Neural progenitor cell (in vitro differentiated cells): ENCODE results near the gene RABAC1. TPM values are rescaled to one million over a fixed set of nuclear protein-coding genes. Genes with fewer than 3 reads are reported as not detected.

Experiments used
- DNase-seq: peaks from one replicate; pipeline ENCODE4 v3.0.0-alpha.2; 2016; ENCODE audit warnings: low spot score
- H2AFZ ChIP-seq: fragments of 200-600 bp; sonication (generic); replicated peaks from 2 replicates; pipeline ENCODE4 v1.6.1; 2016; ENCODE audit warnings: antibody characterized with exemption
- H3F3A ChIP-seq: fragments of 200-600 bp; sonication (generic); 2 replicates; pipeline ENCODE4 v1.6.1; 2016; ENCODE audit warnings: antibody characterized with exemption, low read depth
- H3K27ac ChIP-seq: fragments of 200-600 bp; sonication (generic); 2 replicates; pipeline ENCODE4 v1.5.1; 2016; ENCODE audit warnings: mild to moderate bottlenecking
- H3K27me3 ChIP-seq: fragments of 200-600 bp; sonication (generic); 2 replicates; pipeline ENCODE4 v1.6.1; 2016; ENCODE audit warnings: mild to moderate bottlenecking, moderate library complexity
- H3K36me3 ChIP-seq: fragments of 200-600 bp; sonication (generic); 2 replicates; pipeline ENCODE4 v1.5.1; 2016
- H3K4me1 ChIP-seq: fragments of 200-600 bp; sonication (generic); 2 replicates; pipeline ENCODE4 v1.6.1; 2016; ENCODE audit warnings: mixed run types
- H3K4me2 ChIP-seq: fragments of 200-600 bp; sonication (generic); 2 replicates; pipeline ENCODE4 v1.6.1; 2016
- H3K4me3 ChIP-seq: fragments of 200-600 bp; sonication (generic); 2 replicates; pipeline ENCODE4 v1.5.1; 2016
- H3K79me2 ChIP-seq: fragments of 200-600 bp; sonication (generic); 2 replicates; pipeline ENCODE4 v1.6.1; 2016; ENCODE audit warnings: low read depth
- H3K9ac ChIP-seq: fragments of 200-600 bp; sonication (generic); 2 replicates; pipeline ENCODE4 v1.6.1; 2016
- H3K9me3 ChIP-seq: fragments of 200-600 bp; sonication (generic); 2 replicates; pipeline ENCODE4 v1.5.1; 2016; ENCODE audit warnings: low read depth
- H4K20me1 ChIP-seq: fragments of 200-600 bp; sonication (generic); 2 replicates; pipeline ENCODE4 v1.6.1; 2016; ENCODE audit warnings: low read depth
- H3K27ac Mint-ChIP-seq: 3 replicates; pipeline ENCODE4 v1.8.0; 2021; ENCODE audit warnings: mixed read lengths
- H3K27me3 Mint-ChIP-seq: 2 replicates; pipeline ENCODE4 v1.8.0; 2022; ENCODE audit warnings: low read depth, mild to moderate bottlenecking, inconsistent platforms, moderate library complexity, mixed read lengths; ENCODE audit not compliant: insufficient read depth
- H3K36me3 Mint-ChIP-seq: 3 replicates; pipeline ENCODE4 v1.8.0; 2021; ENCODE audit warnings: mixed read lengths
- H3K4me1 Mint-ChIP-seq: 3 replicates; pipeline ENCODE4 v1.8.0; 2021; ENCODE audit warnings: mixed read lengths
- H3K4me3 Mint-ChIP-seq: 3 replicates; pipeline ENCODE4 v1.8.0; 2021; ENCODE audit warnings: mild to moderate bottlenecking, moderate library complexity, mixed read lengths
- H3K9me3 Mint-ChIP-seq: 3 replicates; pipeline ENCODE4 v1.8.0; 2020; ENCODE audit warnings: mixed read lengths
- EZH2 ChIP-seq: fragments of 200-600 bp; sonication (generic); IDR thresholded peaks from 2 replicates; pipeline ENCODE4 v1.6.1; 2017; ENCODE audit warnings: antibody characterized with exemption, mild to moderate bottlenecking, moderate library complexity
- EZH2phosphoT487 ChIP-seq: fragments of 200-600 bp; sonication (generic); IDR thresholded peaks from 2 replicates; pipeline ENCODE4 v1.6.1; 2017; ENCODE audit warnings: antibody characterized with exemption
- total RNA-seq: library from RNA; depleted of rRNA; stranded (reverse); fragments of >200 nt; gene quantifications from 2 replicates; pipeline ENCODE4 v1.2.3, GENCODE V29; 2015; ENCODE audit warnings: low replicate concordance
- TF ChIP-seq, protein P1 (sequence below): fragments of 200-600 bp; sonication (generic); IDR thresholded peaks from 2 replicates; pipeline ENCODE4 v1.5.1; 2017; ENCODE audit warnings: antibody characterized with exemption, mild to moderate bottlenecking

RABAC1 gene
- total RNA-seq, 1 donor from 2014 or later, result 33.1 TPM

DNA sequence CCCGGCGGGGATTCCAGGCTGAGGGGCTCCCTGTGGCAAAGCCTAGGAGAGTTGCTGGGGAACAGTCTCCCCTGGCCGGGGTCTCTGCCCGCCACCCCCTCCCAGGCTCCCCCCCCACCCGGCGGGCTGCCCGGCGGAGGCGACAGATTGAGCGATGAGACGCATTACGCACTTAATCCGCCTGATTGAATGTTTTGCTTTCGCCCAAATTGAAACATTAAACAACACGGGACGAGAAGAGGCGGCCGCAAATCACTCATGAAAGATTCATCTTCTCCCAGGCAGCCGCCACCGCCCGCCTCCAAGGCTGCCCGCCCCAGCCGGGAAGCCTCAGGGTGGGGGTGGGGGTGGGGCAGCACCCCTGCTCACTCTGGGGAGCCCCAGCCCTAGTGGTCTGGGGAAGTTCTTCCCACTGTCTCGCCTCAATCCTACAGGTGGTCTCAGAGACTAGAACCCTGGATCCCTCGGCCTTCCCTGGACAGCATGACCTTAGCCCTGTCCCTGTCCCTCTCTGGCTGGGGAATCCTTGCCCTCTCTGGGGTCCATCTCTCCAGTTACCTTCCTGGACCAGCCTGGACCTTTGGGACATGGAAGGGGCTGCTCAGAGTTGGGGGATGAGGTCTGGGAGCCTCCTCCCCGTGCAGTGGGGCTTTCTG, 23.2 kb downstream of the RABAC1 start:
- H3K9me3 Mint-ChIP-seq, result no peaks in the 10 kb centered on the region
- no peak overlapping the region for H3K4me3 Mint-ChIP-seq
- Histone ChIP-seq H3K27ac (no peak overlapping the region), H3K4me3 (no peak overlapping the region), H3K9me3 (no peaks in the 10 kb centered on the region), H3K36me3 (no peaks in the 10 kb centered on the region), H3K79me2 (no peaks in the 10 kb centered on the region), H3K4me1 (no peaks in the 10 kb centered on the region), H3F3A (peaks cover 11% of the 10 kb centered on the region), H3K9ac (no peak overlapping the region), H4K20me1 (peaks cover 18% of the 10 kb centered on the region), H3K4me2 (no peak overlapping the region), H2AFZ (no peak overlapping the region), H3K27me3 (peaks cover 99% of the 10 kb centered on the region)
- H3K4me1 Mint-ChIP-seq, result peaks cover 10% of the 10 kb centered on the region
- no peak for TF ChIP-seq EZH2phosphoT487
- TF ChIP-seq EZH2, result no peak
- TF ChIP-seq, protein P1, sequence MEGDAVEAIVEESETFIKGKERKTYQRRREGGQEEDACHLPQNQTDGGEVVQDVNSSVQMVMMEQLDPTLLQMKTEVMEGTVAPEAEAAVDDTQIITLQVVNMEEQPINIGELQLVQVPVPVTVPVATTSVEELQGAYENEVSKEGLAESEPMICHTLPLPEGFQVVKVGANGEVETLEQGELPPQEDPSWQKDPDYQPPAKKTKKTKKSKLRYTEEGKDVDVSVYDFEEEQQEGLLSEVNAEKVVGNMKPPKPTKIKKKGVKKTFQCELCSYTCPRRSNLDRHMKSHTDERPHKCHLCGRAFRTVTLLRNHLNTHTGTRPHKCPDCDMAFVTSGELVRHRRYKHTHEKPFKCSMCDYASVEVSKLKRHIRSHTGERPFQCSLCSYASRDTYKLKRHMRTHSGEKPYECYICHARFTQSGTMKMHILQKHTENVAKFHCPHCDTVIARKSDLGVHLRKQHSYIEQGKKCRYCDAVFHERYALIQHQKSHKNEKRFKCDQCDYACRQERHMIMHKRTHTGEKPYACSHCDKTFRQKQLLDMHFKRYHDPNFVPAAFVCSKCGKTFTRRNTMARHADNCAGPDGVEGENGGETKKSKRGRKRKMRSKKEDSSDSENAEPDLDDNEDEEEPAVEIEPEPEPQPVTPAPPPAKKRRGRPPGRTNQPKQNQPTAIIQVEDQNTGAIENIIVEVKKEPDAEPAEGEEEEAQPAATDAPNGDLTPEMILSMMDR, result no peak
- no peak overlapping the region for H3K27ac Mint-ChIP-seq
- peaks cover 55% of the 10 kb centered on the region for H3K27me3 Mint-ChIP-seq
- DNase-seq, result no peak
- H3K36me3 Mint-ChIP-seq, result no peaks in the 10 kb centered on the region

DNA sequence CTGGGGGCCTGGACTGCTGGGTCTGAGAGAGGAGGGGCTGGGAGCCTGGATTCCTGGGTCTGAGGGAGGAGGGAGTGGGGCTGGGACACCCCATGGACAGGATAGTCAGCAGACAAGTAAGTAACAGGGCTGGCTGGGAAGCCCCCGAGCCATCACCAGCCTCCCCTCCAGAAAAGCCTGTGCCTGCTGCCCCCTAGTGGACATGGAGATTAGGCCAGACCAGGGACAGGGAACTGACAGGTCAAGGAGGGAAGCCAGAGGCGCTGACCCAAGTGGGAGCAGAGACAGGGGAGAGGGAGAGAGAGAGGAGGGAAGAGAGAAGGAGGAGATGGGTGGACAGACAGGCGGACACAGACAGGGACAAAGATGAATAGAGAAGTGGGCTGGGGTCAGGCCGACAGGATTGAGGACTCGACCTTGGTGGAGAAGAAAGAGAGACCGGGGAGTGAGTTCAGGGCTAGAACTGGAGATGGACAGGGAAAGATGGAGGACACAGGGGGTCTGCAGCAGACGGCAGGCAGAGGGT, 24.2 kb downstream of the RABAC1 start:
- H3K4me2 ChIP-seq, result no peak overlapping the region
- H4K20me1 ChIP-seq, result peaks cover 28% of the 10 kb centered on the region
- H3F3A ChIP-seq, result peaks cover 19% of the 10 kb centered on the region
- Mint-ChIP-seq H3K27ac (no peak overlapping the region), H3K4me1 (peaks cover 10% of the 10 kb centered on the region), H3K27me3 (peaks cover 62% of the 10 kb centered on the region), H3K9me3 (no peaks in the 10 kb centered on the region), H3K36me3 (no peaks in the 10 kb centered on the region), H3K4me3 (peak overlapping the region; percentile 58)
- no peaks in the 10 kb centered on the region for H3K79me2 ChIP-seq
- H3K9me3 ChIP-seq, result no peaks in the 10 kb centered on the region
- H3K27ac ChIP-seq, result no peak overlapping the region
- no peak overlapping the region for H3K4me3 ChIP-seq
- H3K4me1 ChIP-seq, result no peaks in the 10 kb centered on the region
- H3K9ac ChIP-seq, result no peak overlapping the region
- peak; percentile 88 for DNase-seq
- no peak overlapping the region for H2AFZ ChIP-seq
- peak; percentile 51 for TF ChIP-seq EZH2
- TF ChIP-seq EZH2phosphoT487, result no peak
- TF ChIP-seq, protein P1, result peak; percentile 90
- peaks cover 99% of the 10 kb centered on the region for H3K27me3 ChIP-seq
- H3K36me3 ChIP-seq, result no peaks in the 10 kb centered on the region

DNA sequence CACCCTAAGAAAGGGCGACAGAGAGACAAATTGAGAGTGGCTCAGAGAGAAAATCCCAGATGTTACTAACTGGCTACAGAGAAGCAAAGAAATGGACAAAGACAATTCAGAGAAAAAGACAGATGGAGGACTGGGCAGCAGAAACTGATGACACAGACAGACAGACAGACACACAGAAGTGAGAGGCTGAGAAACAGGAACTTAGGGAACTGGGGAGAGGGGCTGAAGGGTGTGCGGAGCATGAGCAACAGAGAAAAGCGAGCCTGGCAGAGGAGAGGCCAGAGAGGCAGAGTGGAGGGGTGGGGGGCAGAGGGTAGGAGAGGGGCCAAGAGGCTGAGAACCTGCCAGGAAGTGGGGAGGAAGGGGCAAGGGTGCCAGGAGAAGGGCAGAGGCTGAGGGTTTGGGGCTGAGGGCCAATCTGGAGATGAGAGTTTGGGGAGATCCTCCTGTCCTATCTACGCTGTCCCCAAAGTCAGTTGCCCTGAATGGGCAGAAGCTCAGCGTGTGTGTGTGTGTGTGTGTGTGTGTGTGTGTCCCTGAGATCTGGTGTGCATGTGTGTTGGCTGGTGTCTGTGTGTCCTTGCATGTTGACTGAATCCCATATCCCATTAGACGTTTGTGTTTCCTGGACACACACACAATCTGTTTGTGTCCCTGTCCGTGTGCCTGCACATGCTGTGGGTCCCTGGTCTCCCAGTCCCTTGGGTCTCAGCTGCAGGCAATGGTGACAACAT, 25.3 kb downstream of the RABAC1 start:
- Mint-ChIP-seq H3K4me3 (no peak overlapping the region), H3K27ac (no peak overlapping the region), H3K36me3 (no peaks in the 10 kb centered on the region), H3K9me3 (no peaks in the 10 kb centered on the region), H3K4me1 (peaks cover 15% of the 10 kb centered on the region), H3K27me3 (peaks cover 69% of the 10 kb centered on the region)
- H3K9ac ChIP-seq, result no peak overlapping the region
- H3K9me3 ChIP-seq, result no peaks in the 10 kb centered on the region
- H3K4me2 ChIP-seq, result no peak overlapping the region
- TF ChIP-seq EZH2, result no peak
- TF ChIP-seq EZH2phosphoT487, result no peak
- TF ChIP-seq, protein P1, result no peak
- peaks cover 23% of the 10 kb centered on the region for H3F3A ChIP-seq
- no peak for DNase-seq
- peaks cover 99% of the 10 kb centered on the region for H3K27me3 ChIP-seq
- no peaks in the 10 kb centered on the region for H3K79me2 ChIP-seq
- H3K4me3 ChIP-seq, result no peak overlapping the region
- peaks cover 2% of the 10 kb centered on the region for H3K4me1 ChIP-seq
- H2AFZ ChIP-seq, result no peak overlapping the region
- H3K36me3 ChIP-seq, result no peaks in the 10 kb centered on the region
- peaks cover 34% of the 10 kb centered on the region for H4K20me1 ChIP-seq
- H3K27ac ChIP-seq, result no peak overlapping the region
